Neural cell (in vitro differentiated cells): ENCODE measurements around the gene XPO4.

Experiments used
- EP300 ChIP-seq: fragments of 450-650 bp; conservative IDR thresholded peaks from 2 replicates; pipeline ENCODE4 v1.6.1; 2014; ENCODE audit warnings: antibody characterized with exemption, mild to moderate bottlenecking, moderate library complexity; ENCODE audit not compliant: poor library complexity, severe bottlenecking
- EZH2 ChIP-seq: fragments of 200-600, 300-800 bp; shearing (Covaris generic), sonication (generic); IDR thresholded peaks from 2 replicates; pipeline ENCODE4 v1.6.1; 2014; ENCODE audit warnings: antibody characterized with exemption, low read length, borderline replicate concordance, mild to moderate bottlenecking; ENCODE audit not compliant: insufficient read depth, poor library complexity, severe bottlenecking
- MXI1 ChIP-seq: fragments of 450-650 bp; conservative IDR thresholded peaks from 2 replicates; pipeline ENCODE4 v1.6.1; 2014; ENCODE audit warnings: antibody characterized with exemption, mild to moderate bottlenecking; ENCODE audit not compliant: poor library complexity, severe bottlenecking
- POLR2AphosphoS5 ChIP-seq: IDR thresholded peaks from 2 replicates; pipeline ENCODE4 v1.6.1; 2012
- RAD21 ChIP-seq: fragments of 450-650 bp; conservative IDR thresholded peaks from 2 replicates; pipeline ENCODE4 v1.6.1; 2014; ENCODE audit warnings: antibody characterized with exemption, mild to moderate bottlenecking, moderate library complexity
- REST ChIP-seq: IDR thresholded peaks from 2 replicates; pipeline ENCODE4 v1.6.1; 2012; ENCODE audit warnings: borderline replicate concordance
- TF ChIP-seq, protein P1 (sequence below): fragments of 450-650 bp; IDR thresholded peaks from 2 replicates; pipeline ENCODE4 v1.5.1; 2014; ENCODE audit warnings: antibody characterized with exemption, mild to moderate bottlenecking, moderate library complexity; ENCODE audit not compliant: poor library complexity, severe bottlenecking

GRCh38 chr13:20882206-20882605, 20.3 kb downstream of the XPO4 start:
- TF ChIP-seq, protein P1, sequence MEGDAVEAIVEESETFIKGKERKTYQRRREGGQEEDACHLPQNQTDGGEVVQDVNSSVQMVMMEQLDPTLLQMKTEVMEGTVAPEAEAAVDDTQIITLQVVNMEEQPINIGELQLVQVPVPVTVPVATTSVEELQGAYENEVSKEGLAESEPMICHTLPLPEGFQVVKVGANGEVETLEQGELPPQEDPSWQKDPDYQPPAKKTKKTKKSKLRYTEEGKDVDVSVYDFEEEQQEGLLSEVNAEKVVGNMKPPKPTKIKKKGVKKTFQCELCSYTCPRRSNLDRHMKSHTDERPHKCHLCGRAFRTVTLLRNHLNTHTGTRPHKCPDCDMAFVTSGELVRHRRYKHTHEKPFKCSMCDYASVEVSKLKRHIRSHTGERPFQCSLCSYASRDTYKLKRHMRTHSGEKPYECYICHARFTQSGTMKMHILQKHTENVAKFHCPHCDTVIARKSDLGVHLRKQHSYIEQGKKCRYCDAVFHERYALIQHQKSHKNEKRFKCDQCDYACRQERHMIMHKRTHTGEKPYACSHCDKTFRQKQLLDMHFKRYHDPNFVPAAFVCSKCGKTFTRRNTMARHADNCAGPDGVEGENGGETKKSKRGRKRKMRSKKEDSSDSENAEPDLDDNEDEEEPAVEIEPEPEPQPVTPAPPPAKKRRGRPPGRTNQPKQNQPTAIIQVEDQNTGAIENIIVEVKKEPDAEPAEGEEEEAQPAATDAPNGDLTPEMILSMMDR, result no peak
- TF ChIP-seq POLR2AphosphoS5 (no peak), MXI1 (no peak), RAD21 (no peak), EZH2 (no peak), EP300 (no peak), REST (no peak)
